H1 (cell line): ENCODE data around the gene C1GALT1. TPM values are rescaled to one million over a fixed set of nuclear protein-coding genes. Genes with fewer than 3 reads are reported as not detected.

Experiments used
- BCL11A ChIP-seq, 2 experiments: IDR thresholded peaks; one replicate each; pipeline ENCODE4 v1.6.1; 2011; ENCODE audit warnings: low read depth in 2 of 2, low read length in 2 of 2, mild to moderate bottlenecking in 2 of 2
- MAFK ChIP-seq: IDR thresholded peaks from 2 replicates; pipeline ENCODE4 v1.6.1; 2012; ENCODE audit warnings: low read depth, mild to moderate bottlenecking, improper control_type of control experiment, low read length
- SRF ChIP-seq: IDR thresholded peaks from 2 replicates; pipeline ENCODE4 v1.6.1; 2011; ENCODE audit warnings: mild to moderate bottlenecking, low read depth, low read length, moderate library complexity
- polyA plus RNA-seq, 7 experiments: library from polyadenylated mRNA; depleted of rRNA in 3 of 7; stranded (reverse) in 5 of 7; unstranded in 2 of 7; fragments of >200 nt in 5 of 7; fragments of 200-250 nt in 2 of 7; gene quantifications; 1 replicate in 5 of 7; 2 replicates in 1 of 7; 4 replicates in 1 of 7; pipeline versions ENCODE4 v1.2.1 to v1.2.3, GENCODE V29; 2011 to 2013; ENCODE audit warnings: missing spikeins in 2 of 7, mixed read lengths in 2 of 7
- total RNA-seq: library from RNA; stranded (reverse); fragmentation: NEBNext Ultra II Directional; extraction: Animal tissue kit (Norgen Biotek cat#: 25700); gene quantifications from 2 replicates; pipeline ENCODE4 v1.2.1, GENCODE V29; 2021
- TF ChIP-seq, protein P1 (sequence below): fragments of 300-600 bp; sonication (generic); IDR thresholded peaks from 2 replicates; pipeline ENCODE4 v1.7.1; 2012; ENCODE audit warnings: low read length, moderate library complexity, mild to moderate bottlenecking, inconsistent platforms; ENCODE audit not compliant: insufficient replicate concordance
- TF ChIP-seq, protein P2 (sequence below), 3 experiments: IDR thresholded peaks; 1 replicate in 2 of 3; 2 replicates in 1 of 3; pipeline versions ENCODE4 v1.5.1 to v1.6.1; 2011; ENCODE audit warnings: low read length in 3 of 3, mild to moderate bottlenecking in 3 of 3, inconsistent platforms in 2 of 3, low read depth in 1 of 3, moderate library complexity in 1 of 3; ENCODE audit not compliant: insufficient read depth in 1 of 3; ENCODE audit errors: control extremely low read depth in 1 of 3

Gene C1GALT1
- total and polyA plus RNA-seq, 2 of the 8 experiments (the other 6 are each of a cell fraction or from before 2014, with no cell fraction given): 18.7 to 94.2 TPM

DNA sequence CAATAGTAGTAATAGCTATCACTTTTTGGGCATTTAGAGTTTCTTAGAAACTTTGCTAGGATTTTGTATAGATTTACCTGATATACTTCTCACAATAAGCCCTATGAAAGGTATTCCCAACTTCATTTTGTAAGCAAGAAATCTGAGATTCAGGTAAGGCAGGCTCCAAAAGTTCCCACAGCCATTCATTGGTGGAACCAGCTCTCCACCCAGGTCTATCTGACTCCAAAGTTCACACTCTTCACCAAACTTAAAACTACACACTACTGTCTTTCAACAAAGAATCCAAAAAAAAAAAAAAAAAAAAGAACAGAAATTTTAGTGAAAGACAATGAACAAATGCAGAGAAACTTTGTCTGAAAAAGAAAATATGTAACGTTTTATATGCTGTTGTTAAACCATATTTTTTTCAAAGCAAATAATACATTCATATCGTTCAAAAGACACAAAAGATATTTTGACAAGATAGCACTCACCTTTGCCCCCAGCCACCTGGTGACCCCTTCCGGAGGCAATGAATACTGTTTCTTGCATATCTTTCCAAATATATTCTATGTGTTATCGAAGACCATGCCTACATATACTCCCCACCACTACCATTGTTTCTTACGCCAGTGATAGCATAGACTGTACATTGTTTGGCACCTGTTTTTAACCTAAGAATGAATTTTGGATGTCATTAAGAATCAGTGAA is 108.2 kb downstream of the C1GALT1 start (continued):
- TF ChIP-seq, protein P1, sequence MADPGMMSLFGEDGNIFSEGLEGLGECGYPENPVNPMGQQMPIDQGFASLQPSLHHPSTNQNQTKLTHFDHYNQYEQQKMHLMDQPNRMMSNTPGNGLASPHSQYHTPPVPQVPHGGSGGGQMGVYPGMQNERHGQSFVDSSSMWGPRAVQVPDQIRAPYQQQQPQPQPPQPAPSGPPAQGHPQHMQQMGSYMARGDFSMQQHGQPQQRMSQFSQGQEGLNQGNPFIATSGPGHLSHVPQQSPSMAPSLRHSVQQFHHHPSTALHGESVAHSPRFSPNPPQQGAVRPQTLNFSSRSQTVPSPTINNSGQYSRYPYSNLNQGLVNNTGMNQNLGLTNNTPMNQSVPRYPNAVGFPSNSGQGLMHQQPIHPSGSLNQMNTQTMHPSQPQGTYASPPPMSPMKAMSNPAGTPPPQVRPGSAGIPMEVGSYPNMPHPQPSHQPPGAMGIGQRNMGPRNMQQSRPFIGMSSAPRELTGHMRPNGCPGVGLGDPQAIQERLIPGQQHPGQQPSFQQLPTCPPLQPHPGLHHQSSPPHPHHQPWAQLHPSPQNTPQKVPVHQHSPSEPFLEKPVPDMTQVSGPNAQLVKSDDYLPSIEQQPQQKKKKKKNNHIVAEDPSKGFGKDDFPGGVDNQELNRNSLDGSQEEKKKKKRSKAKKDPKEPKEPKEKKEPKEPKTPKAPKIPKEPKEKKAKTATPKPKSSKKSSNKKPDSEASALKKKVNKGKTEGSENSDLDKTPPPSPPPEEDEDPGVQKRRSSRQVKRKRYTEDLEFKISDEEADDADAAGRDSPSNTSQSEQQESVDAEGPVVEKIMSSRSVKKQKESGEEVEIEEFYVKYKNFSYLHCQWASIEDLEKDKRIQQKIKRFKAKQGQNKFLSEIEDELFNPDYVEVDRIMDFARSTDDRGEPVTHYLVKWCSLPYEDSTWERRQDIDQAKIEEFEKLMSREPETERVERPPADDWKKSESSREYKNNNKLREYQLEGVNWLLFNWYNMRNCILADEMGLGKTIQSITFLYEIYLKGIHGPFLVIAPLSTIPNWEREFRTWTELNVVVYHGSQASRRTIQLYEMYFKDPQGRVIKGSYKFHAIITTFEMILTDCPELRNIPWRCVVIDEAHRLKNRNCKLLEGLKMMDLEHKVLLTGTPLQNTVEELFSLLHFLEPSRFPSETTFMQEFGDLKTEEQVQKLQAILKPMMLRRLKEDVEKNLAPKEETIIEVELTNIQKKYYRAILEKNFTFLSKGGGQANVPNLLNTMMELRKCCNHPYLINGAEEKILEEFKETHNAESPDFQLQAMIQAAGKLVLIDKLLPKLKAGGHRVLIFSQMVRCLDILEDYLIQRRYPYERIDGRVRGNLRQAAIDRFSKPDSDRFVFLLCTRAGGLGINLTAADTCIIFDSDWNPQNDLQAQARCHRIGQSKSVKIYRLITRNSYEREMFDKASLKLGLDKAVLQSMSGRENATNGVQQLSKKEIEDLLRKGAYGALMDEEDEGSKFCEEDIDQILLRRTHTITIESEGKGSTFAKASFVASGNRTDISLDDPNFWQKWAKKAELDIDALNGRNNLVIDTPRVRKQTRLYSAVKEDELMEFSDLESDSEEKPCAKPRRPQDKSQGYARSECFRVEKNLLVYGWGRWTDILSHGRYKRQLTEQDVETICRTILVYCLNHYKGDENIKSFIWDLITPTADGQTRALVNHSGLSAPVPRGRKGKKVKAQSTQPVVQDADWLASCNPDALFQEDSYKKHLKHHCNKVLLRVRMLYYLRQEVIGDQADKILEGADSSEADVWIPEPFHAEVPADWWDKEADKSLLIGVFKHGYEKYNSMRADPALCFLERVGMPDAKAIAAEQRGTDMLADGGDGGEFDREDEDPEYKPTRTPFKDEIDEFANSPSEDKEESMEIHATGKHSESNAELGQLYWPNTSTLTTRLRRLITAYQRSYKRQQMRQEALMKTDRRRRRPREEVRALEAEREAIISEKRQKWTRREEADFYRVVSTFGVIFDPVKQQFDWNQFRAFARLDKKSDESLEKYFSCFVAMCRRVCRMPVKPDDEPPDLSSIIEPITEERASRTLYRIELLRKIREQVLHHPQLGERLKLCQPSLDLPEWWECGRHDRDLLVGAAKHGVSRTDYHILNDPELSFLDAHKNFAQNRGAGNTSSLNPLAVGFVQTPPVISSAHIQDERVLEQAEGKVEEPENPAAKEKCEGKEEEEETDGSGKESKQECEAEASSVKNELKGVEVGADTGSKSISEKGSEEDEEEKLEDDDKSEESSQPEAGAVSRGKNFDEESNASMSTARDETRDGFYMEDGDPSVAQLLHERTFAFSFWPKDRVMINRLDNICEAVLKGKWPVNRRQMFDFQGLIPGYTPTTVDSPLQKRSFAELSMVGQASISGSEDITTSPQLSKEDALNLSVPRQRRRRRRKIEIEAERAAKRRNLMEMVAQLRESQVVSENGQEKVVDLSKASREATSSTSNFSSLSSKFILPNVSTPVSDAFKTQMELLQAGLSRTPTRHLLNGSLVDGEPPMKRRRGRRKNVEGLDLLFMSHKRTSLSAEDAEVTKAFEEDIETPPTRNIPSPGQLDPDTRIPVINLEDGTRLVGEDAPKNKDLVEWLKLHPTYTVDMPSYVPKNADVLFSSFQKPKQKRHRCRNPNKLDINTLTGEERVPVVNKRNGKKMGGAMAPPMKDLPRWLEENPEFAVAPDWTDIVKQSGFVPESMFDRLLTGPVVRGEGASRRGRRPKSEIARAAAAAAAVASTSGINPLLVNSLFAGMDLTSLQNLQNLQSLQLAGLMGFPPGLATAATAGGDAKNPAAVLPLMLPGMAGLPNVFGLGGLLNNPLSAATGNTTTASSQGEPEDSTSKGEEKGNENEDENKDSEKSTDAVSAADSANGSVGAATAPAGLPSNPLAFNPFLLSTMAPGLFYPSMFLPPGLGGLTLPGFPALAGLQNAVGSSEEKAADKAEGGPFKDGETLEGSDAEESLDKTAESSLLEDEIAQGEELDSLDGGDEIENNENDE: no peak
- TF ChIP-seq MAFK (no peak), BCL11A (IDR thresholded peaks at IDR 0.05; ENCODE audit: low read depth in 2 of 2, low read length in 2 of 2) (no peak), SRF (no peak)
- TF ChIP-seq, protein P2, sequence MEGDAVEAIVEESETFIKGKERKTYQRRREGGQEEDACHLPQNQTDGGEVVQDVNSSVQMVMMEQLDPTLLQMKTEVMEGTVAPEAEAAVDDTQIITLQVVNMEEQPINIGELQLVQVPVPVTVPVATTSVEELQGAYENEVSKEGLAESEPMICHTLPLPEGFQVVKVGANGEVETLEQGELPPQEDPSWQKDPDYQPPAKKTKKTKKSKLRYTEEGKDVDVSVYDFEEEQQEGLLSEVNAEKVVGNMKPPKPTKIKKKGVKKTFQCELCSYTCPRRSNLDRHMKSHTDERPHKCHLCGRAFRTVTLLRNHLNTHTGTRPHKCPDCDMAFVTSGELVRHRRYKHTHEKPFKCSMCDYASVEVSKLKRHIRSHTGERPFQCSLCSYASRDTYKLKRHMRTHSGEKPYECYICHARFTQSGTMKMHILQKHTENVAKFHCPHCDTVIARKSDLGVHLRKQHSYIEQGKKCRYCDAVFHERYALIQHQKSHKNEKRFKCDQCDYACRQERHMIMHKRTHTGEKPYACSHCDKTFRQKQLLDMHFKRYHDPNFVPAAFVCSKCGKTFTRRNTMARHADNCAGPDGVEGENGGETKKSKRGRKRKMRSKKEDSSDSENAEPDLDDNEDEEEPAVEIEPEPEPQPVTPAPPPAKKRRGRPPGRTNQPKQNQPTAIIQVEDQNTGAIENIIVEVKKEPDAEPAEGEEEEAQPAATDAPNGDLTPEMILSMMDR (IDR thresholded peaks at IDR 0.05; ENCODE audit: control extremely low read depth in 1 of 3, insufficient read depth in 1 of 3, low read depth in 1 of 3, low read length in 3 of 3): no peak
